HG03457 (cell line): ENCODE results near the gene HMCN1.

ENCODE experiments used
- ATAC-seq: cut with Tn5 transposase; IDR thresholded peaks from one replicate; pipeline ENCODE4 v1.9.1; 2021; ENCODE audit warnings: moderate number of reproducible peaks; ENCODE audit not compliant: unreplicated experiment

Gene HMCN1

DNA sequence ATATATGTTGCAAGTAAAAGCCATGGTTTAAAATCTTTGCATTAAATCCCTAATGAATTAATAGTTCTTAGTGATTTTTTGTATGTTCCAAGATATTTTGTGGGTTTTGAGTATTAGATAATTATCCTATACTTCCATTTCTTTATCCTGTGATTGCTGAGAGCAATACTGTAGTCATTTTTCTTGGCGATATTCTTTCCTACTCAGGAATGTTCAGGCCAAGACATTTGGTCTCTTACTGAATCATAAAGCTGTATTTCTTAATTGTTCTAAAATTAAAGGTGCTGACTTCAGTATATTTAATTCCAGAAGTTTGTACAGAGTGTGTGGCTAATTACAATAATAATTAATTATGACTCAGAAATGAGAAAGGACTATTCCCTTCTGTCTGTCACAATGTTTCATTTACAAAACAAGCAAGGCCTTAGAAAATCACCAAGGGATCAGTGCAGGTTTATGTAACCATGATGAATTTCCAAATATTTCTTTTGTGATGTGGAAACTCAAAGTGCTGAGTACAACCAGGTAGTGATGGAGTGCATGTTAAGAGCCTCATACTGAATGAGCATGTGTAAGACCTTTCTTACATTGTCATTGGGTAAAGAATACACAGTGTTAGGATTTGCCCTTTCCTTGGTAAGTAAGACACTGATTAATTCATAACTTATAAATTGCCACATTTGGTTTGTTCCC is 161.2 kb downstream of the HMCN1 start:
- no peak for ATAC-seq

GRCh38 chr1:185896863-185897262 is 162.7 kb downstream of the HMCN1 start:
- no peak for ATAC-seq

GRCh38 chr1:185906186-185906585 is 172.0 kb downstream of the HMCN1 start:
- no peak for ATAC-seq

- ATAC-seq, result no peak
Observed at GRCh38 chr1:185907246-185907645, 173.1 kb downstream of the HMCN1 start.

- ATAC-seq, result no peak
Observed at GRCh38 chr1:185911978-185912377, 177.8 kb downstream of the HMCN1 start.

DNA sequence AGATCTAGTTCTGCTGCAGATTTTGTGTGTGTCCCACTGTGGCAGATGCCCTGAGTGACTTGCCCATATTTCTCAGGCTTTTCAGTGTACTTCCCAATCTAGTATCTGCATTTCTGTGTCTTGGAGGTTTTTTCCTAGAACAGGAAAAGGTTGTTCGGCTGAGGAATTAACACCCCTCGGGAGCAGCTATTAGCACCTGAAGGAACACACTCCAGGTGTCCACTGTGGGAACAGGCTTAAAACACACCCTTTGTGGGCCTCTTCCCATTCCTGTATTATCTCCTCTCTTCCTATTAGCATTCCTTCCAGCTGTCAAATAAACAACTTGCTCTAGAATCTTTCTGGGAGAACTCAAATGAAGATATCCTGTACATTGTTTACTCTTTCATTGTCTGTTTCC is 178.3 kb downstream of the HMCN1 start:
- ATAC-seq, result no peak

DNA sequence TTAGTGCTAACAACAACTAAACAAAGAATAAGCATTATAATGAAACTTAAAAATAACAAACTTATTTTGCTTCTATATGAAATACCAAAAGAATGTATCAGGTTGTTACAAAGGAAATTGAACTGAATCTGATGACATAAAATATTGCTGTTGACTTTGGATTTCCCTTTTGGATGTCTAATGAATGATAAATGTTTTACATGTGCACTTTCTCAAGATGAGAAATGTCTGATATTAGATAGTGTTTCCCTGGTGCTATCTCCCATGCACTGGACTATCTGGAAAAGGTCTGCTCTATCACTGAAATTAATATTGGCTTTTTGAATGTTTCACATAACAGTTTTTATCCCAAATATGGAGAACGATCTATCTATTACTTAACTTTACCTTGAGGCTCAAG is 179.9 kb downstream of the HMCN1 start:
- no peak for ATAC-seq

DNA sequence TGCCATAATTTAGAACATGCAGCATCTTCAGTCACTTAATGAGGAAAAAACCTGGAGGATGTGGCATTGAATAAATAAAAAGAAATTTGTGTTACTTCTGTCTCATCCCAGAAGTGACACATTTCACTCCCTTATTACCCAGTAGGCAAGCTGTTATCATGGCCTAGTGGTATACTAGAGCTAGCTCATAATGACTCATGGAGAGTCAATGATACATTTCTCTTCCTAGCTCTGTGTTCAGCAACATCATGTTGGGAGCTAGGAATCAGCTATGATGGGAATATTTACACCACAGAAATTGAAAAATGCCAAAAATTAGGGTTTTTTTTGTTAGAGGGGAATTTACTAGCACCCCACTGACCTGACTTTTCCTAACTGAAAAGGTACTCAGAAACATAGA is 182.7 kb downstream of the HMCN1 start:
- ATAC-seq, result no peak

GRCh38 chr1:185917646-185918045 is 183.5 kb downstream of the HMCN1 start:
- no peak for ATAC-seq

DNA sequence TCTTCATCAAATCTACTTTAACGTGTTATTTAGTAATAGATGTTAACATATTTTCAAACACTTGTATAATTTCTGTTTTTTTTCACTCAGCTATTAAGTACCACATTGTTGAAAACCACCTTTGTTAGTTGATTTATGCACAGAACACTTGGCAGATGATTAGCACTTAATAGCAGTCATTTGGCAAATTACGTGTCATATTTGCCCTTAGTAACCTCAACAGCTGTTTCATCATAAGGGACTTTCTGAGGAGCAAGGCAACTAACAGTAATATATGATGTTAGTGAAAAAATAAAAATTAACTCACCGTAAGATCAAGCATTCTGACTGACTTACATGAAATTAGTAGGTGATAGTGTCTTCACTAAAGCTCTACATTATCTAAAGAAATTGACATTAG is 186.4 kb downstream of the HMCN1 start:
- no peak for ATAC-seq

GRCh38 chr1:185921636-185922035 is 187.4 kb downstream of the HMCN1 start:
- no peak for ATAC-seq

GRCh38 chr1:185926588-185926987 is 192.4 kb downstream of the HMCN1 start:
- ATAC-seq, result no peak

GRCh38 chr1:185929776-185930175 is 195.6 kb downstream of the HMCN1 start:
- no peak for ATAC-seq

DNA sequence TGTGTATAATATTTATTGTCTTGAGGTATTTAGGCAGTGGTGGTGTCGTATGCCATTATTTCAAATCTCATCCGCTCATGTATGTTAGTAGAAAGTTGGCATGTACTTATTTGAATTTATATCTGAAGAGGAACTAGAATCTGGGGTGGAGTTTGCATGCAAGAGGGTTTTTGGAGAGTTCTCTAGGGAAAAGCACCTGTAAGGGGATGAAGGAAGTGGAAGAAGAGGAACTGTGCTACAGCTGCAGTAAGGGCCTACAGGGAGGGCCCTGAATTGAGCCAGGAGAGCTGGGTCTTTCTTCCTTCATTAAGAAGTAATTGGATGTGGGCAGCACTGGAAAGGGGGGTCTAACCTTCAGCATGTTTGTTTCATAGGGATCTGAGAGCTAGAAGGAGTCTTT is 197.2 kb downstream of the HMCN1 start:
- ATAC-seq, result no peak

- no peak for ATAC-seq
Observed at GRCh38 chr1:185933580-185933979, 199.4 kb downstream of the HMCN1 start.

- ATAC-seq, result no peak
Observed at GRCh38 chr1:185934476-185935189, 200.4 kb downstream of the HMCN1 start.

- ATAC-seq, result no peak
Observed at GRCh38 chr1:185935360-185935759, 201.2 kb downstream of the HMCN1 start.

DNA sequence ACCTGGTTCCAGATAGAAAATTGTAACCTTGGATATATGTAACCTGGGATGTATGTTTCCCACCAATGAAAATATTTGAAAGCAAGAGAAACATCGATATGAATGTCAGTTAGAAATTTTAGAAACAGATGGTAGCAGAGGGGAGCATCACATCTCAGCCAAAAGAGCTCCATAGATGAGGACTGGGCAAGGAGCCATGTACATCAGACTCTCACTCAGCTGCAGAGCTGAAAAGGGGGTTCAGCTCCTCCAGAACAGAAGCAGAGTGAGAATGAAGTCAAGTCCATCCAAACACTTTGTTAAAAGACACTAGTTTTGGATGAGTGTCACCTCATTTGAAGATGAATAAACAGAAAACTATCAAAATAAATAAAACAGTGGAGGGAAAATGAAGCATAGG is 202.4 kb downstream of the HMCN1 start:
- ATAC-seq, result no peak

- ATAC-seq, result no peak
Observed at GRCh38 chr1:185938396-185938795, 204.2 kb downstream of the HMCN1 start.

DNA sequence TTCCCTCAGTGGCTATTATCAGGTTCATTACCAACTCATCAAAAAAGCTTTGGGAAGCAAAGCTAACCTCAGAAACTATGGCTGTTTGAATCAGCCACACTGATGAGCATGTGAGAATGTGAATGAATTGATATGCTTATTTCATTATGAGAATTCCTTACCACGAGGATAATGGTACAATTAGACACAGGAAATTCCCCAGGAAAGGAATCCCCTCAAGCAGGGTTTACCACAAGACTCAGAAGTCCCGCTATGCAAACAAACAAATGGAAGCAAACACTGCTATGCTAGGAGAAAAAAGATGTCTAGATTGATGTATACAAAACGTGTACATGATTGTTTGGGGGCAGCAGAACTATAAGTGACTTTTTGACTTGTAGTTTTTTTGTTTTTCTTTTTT is 205.0 kb downstream of the HMCN1 start:
- no peak for ATAC-seq

DNA sequence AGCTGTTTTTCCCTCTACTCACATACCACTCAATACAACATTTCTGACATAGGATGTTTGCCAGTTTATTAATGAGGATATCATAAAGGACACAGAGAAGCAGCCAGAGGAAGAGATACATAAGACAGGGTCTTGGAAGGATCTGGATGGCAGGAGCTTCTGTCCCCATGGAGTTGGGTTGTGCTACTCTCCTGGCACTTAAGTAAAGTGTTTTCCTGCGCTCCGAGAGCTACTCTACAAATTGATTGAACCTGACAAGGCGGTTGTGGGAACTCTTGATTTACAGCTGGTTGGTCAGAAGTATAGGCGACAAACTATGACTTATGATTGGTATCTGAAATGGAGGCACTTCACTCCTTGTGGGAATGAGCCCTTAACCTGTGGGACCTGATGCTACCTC is 208.8 kb downstream of the HMCN1 start:
- no peak for ATAC-seq

GRCh38 chr1:185956881-185957280 is 222.7 kb downstream of the HMCN1 start:
- ATAC-seq, result no peak
